Left ventricle myocardium inferior (tissue), 1 donor: ENCODE measurements around the gene G6PD. TPM values are rescaled to one million over a fixed set of nuclear protein-coding genes. Genes with fewer than 3 reads are reported as not detected.
A peak's percentile ranks its signal among the peaks of the same experiment; 100 is the strongest.
"Not testable (repeated sequence)": the region's sequence is repeated elsewhere in the genome, so short reads cannot be mapped to it uniquely, and the experiment has no call there.

ENCODE experiments used
- DNase-seq: peaks from one replicate; pipeline ENCODE4 v3.0.0-alpha.2; 2020
- H3K27ac ChIP-seq: fragments of 200-600 bp; replicated peaks from 2 replicates; pipeline ENCODE4 v1.8.0; 2021
- H3K27me3 ChIP-seq: fragments of 200-600 bp; 2 replicates; pipeline ENCODE4 v1.8.0; 2021; ENCODE audit warnings: low read depth
- H3K36me3 ChIP-seq: fragments of 200-600 bp; 2 replicates; pipeline ENCODE4 v1.8.0; 2021
- H3K4me1 ChIP-seq: fragments of 200-600 bp; 2 replicates; pipeline ENCODE4 v1.8.0; 2021
- H3K4me3 ChIP-seq: fragments of 200-600 bp; 2 replicates; pipeline ENCODE4 v1.8.0; 2021; ENCODE audit warnings: mild to moderate bottlenecking, moderate library complexity
- H3K9me3 ChIP-seq: fragments of 200-600 bp; replicated peaks from 2 replicates; pipeline ENCODE4 v1.8.0; 2021
- CTCF ChIP-seq: fragments of 200-600 bp; IDR thresholded peaks from 2 replicates; pipeline ENCODE4 v1.8.0; 2021; ENCODE audit warnings: antibody characterized with exemption, mild to moderate bottlenecking, borderline replicate concordance
- intact Hi-C: fragments of 100-400 bp; cut with micrococcal nuclease; formaldehyde crosslinking; loops from one replicate; pipeline ENCODE4 v1.11.0; 2022
- total RNA-seq: library from RNA; stranded (reverse); fragmentation: NEBNext Ultra II Directional; extraction: Animal tissue kit (Norgen Biotek cat#: 25700); gene quantifications from one replicate; pipeline ENCODE4 v1.2.1, GENCODE V29; 2021
- donor health status: DM: no; HTN: yes; CAD: no; lungs with severe emphysema.

Gene G6PD
- total RNA-seq, 1 donor from 2014 or later = 10.9 TPM

- Histone ChIP-seq H3K27me3 (no peaks in the 10 kb centered on the region), H3K4me3 (no peak overlapping the region), H3K4me1 (no peaks in the 10 kb centered on the region), H3K36me3 (peaks cover 14% of the 10 kb centered on the region), H3K9me3 (no peaks in the 10 kb centered on the region), H3K27ac (no peak overlapping the region)
- no peak for TF ChIP-seq CTCF
- no peak for DNase-seq
- intact Hi-C loops = no loop called here
Measured at GRCh38 chrX:154502098-154502497, 44.5 kb downstream of the G6PD start.

DNA sequence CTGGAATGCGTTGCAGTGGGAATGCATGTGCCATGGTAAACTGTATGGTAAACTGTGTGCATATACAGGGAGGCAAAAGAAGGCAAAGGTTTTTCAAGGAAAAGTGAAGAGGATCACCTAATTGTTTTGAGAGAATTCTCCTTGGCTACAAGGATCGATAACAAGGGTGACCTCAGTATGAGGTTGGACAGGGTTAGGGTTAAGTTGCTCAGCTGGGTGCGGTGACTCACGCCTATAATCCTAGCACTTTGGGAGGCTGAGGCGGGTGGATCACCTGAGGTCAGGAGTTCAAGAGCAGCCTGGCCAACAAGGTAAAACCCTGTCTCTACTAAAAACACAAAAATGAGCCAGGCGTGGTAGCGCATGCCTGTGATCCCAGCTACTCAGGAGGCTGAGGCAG lies 45.2 kb downstream of the G6PD start:
- H3K4me1 ChIP-seq, H3K27ac ChIP-seq, H3K4me3 ChIP-seq, DNase-seq, H3K36me3 ChIP-seq, H3K9me3 ChIP-seq, H3K27me3 ChIP-seq, intact Hi-C loops: not testable (repeated sequence)

GRCh38 chrX:154496591-154497137 lies 50.0 kb downstream of the G6PD start:
- H3K36me3 ChIP-seq, H3K27me3 ChIP-seq, H3K4me1 ChIP-seq, H3K9me3 ChIP-seq, DNase-seq, H3K27ac ChIP-seq, intact Hi-C loops, H3K4me3 ChIP-seq: not testable (repeated sequence)

GRCh38 chrX:154495472-154495922 lies 51.1 kb downstream of the G6PD start:
- Histone ChIP-seq H3K4me3 (no peak overlapping the region), H3K4me1 (no peaks in the 10 kb centered on the region), H3K27ac (no peak overlapping the region), H3K27me3 (no peaks in the 10 kb centered on the region), H3K36me3 (no peaks in the 10 kb centered on the region), H3K9me3 (no peaks in the 10 kb centered on the region)
- TF ChIP-seq CTCF = no peak
- intact Hi-C loops = no loop called here
- no peak for DNase-seq

GRCh38 chrX:154494715-154495114 lies 51.9 kb downstream of the G6PD start:
- Histone ChIP-seq H3K27ac (no peak overlapping the region), H3K27me3 (no peaks in the 10 kb centered on the region), H3K4me1 (peaks cover 5% of the 10 kb centered on the region), H3K36me3 (no peaks in the 10 kb centered on the region), H3K4me3 (no peak overlapping the region), H3K9me3 (no peaks in the 10 kb centered on the region)
- intact Hi-C loops = no loop called here
- no peak for TF ChIP-seq CTCF
- no peak for DNase-seq

DNA sequence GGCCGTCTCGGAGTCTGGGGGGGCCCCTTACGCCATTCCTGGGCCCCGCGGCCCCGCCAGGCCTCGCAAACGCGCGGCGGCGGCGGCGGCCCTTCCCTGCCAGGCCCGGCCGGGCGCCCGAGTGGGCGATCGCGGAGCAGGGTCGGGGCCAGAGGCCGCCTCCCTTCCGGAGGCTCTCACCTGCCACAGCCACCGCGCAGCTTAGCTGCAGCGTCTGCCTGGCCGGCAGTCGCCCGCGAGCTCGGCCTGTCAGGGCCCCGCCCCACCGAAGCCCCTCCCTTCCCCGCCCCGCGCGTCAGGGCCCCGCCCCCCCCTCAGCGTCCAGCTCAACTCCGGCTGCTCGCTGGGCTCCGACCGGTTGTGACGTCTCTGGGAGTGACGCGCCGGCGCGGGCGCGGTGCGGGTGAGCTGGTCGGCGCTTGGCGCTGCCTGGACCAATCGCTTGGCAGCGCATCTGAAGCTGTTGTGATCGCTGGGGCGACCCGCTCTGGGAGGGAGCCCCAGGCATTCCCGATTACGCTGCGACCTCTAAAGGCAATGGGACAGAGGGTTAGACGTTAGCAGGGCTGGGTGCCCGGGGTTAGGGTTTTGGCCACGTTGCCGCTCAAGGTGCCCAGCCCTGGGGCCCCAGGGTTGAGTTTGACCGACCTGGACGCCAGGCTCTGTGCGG lies 56.1 kb downstream of the G6PD start, which contains the start of gene SLC10A3:
TSS of gene SLC10A3 (minus strand) at position 216 of the 670 bp plus-strand sequence. CDS start 1,689 bp downstream, outside the sequence.
- peak within 1 kb of the TSS; percentile 95 for H3K27ac ChIP-seq
- peaks cover 33% of the 10 kb centered on the region for H3K4me1 ChIP-seq
- no peaks in the 10 kb centered on the region for H3K9me3 ChIP-seq
- intact Hi-C loops = no loop called here
- DNase-seq = peak; percentile 91
- no peak for TF ChIP-seq CTCF
- H3K4me3 ChIP-seq = peak within 1 kb of the TSS; percentile 78
- H3K36me3 ChIP-seq = no peaks in the 10 kb centered on the region
- H3K27me3 ChIP-seq = no peaks in the 10 kb centered on the region
